ENCODE measurements around the gene NFKB2. TPM values are rescaled to one million over a fixed set of nuclear protein-coding genes. Genes with fewer than 3 reads are reported as not detected.

NFKB2 gene
- total and polyA plus RNA-seq, 2 donors (not counting 1 experiment from before 2014, with no cell fraction given) = 255 to 398 TPM

GRCh38 chr10:102420714-102421506 lies 25.4 kb downstream of the NFKB2 start, which contains the start of gene FBXL15:
TSS of gene FBXL15 (plus strand) at chr10:102420836. CDS start at chr10:102421130, 294 bp downstream.
- H3K4me1 Mint-ChIP-seq = peaks cover 38% of the 10 kb centered on the region
- no peak for TF ChIP-seq CTCF (IDR thresholded peaks at IDR 0.05)
- no peak for TF ChIP-seq EZH2 (IDR thresholded peaks at IDR 0.05; ENCODE audit: borderline replicate concordance, insufficient read depth, low read depth, low read length, poor library complexity, severe bottlenecking)

More at GRCh38 chr10:102420714-102421506, 25.4 kb downstream of the NFKB2 start, which contains the start of gene FBXL15:
- H3K27ac ChIP-seq (ENCODE audit: low read length in 2 of 2) = peak within 1 kb of the TSS; percentile 39 to 62
- ATAC-seq (ENCODE audit: low read depth) (peak; percentile 78), DNase-seq (peak; percentile 98)
- H3K27me3 Mint-ChIP-seq = peaks cover 18% of the 10 kb centered on the region
- POLR2A ChIA-PET = interaction anchor here (1.0 to 5.2 kb wide), 11 partner anchors 10 to 221 kb away, joined by 4 to 38 read pairs (median 6); partner anchors contain the start of genes ACTR1A, C10orf95, CUEDC2 and NFKB2
- under 1% methylated on average over 66 of the region's 66 CpGs for WGBS (ENCODE audit: insufficient coverage)
- CTCF ChIA-PET = interaction anchor here (0.9 to 6.1 kb wide), 15 partner anchors 10 to 323 kb away, joined by 3 to 108 read pairs (median 7); partner anchors contain the start of genes ACTR1A, C10orf95, CUEDC2 and NFKB2
- peak within 1 kb of the TSS; percentile 99 for H3K4me3 Mint-ChIP-seq
- H3K36me3 ChIP-seq (replicated peaks in 1 of 2; ENCODE audit: control extremely low read depth in 1 of 2, control insufficient read depth in 1 of 2, extremely low read depth in 1 of 2, insufficient read depth in 2 of 2, low read length in 1 of 2) = peaks cover 0 to 14% of the 10 kb centered on the region in 2 experiments
- peaks cover 0 to 9% (median 0%) of the 10 kb centered on the region in 3 donors for H3K9me3 ChIP-seq (ENCODE audit: control extremely low read depth in 1 of 3, control insufficient read depth in 2 of 3, insufficient read depth in 1 of 3, low read length in 2 of 3)
- H3K9ac ChIP-seq (ENCODE audit: low read length) = peak within 1 kb of the TSS; percentile 77
- H3K4me2 ChIP-seq (replicated peaks; ENCODE audit: low read depth, low read length, poor library complexity, severe bottlenecking) = peak within 1 kb of the TSS; percentile 90
- H3K27me3 ChIP-seq (replicated peaks in 1 of 4; ENCODE audit: control extremely low read depth in 1 of 4, control insufficient read depth in 3 of 4, insufficient read depth in 4 of 4, low read length in 3 of 4) = peaks cover 0 to 35% (median 22%) of the 10 kb centered on the region in 4 experiments
- H4K20me1 ChIP-seq (ENCODE audit: control insufficient read depth, insufficient read depth, low read length, poor library complexity, severe bottlenecking) = peaks cover 17% of the 10 kb centered on the region
- H3K9me3 Mint-ChIP-seq (ENCODE audit: insufficient read depth) = no peaks in the 10 kb centered on the region
- intact Hi-C loops (cut with micrococcal nuclease) = loop anchor here (1.0 to 5.0 kb wide), 11 partner anchors 11 to 289 kb away; partner anchors contain the start of genes ACTR1A, CUEDC2, GBF1 and NOLC1
- H3K4me3 ChIP-seq (ENCODE audit: control extremely low read depth in 1 of 5, extremely low read depth in 1 of 5, insufficient read depth in 1 of 5, low read depth in 2 of 5, low read length in 4 of 5) = peak within 1 kb of the TSS; percentile 63 to 92 (median 89)
- peak within 1 kb of the TSS; percentile 94 for H2AFZ ChIP-seq (ENCODE audit: insufficient read depth, low read depth, low read length, poor library complexity, severe bottlenecking)
- H3K27ac Mint-ChIP-seq = peak within 1 kb of the TSS; percentile 99
- H3K4me1 ChIP-seq (ENCODE audit: control insufficient read depth in 2 of 2, insufficient read depth in 2 of 2, low read length in 2 of 2) = peaks cover 32 to 34% of the 10 kb centered on the region in 2 donors
- no peaks in the 10 kb centered on the region for H3K79me2 ChIP-seq (ENCODE audit: control insufficient read depth, insufficient read depth, low read length)
